Mesenchymal stem cell (in vitro differentiated cells and primary cell): ENCODE measurements around the gene MAZ.

ENCODE experiments used
- DNase-seq: peaks from one replicate; pipeline ENCODE4 v3.0.0-alpha.2; 2013
- H2AFZ ChIP-seq: one replicate; pipeline ENCODE4 v1.6.1; 2013; ENCODE audit warnings: low read depth, mild to moderate bottlenecking, control low read depth, inconsistent platforms, low read length, moderate library complexity
- H2AK5ac ChIP-seq: 2 replicates; pipeline ENCODE4 v1.6.1; 2013; ENCODE audit warnings: low read length, moderate library complexity, mild to moderate bottlenecking, inconsistent platforms; ENCODE audit not compliant: severe bottlenecking
- H2BK120ac ChIP-seq: one replicate; pipeline ENCODE4 v1.6.1; 2013; ENCODE audit warnings: low read depth, mild to moderate bottlenecking, inconsistent platforms, low read length, moderate library complexity
- H2BK12ac ChIP-seq, 2 experiments: one replicate each; pipeline ENCODE4 v1.6.1; 2013; ENCODE audit warnings: inconsistent platforms in 2 of 2, low read length in 2 of 2, mild to moderate bottlenecking in 2 of 2, moderate library complexity in 2 of 2, control low read depth in 1 of 2
- H2BK15ac ChIP-seq: one replicate; pipeline ENCODE4 v1.6.1; 2013; ENCODE audit warnings: mild to moderate bottlenecking, low read depth, inconsistent platforms; ENCODE audit not compliant: poor library complexity, severe bottlenecking
- H2BK5ac ChIP-seq: 2 replicates; pipeline ENCODE4 v1.6.1; 2013; ENCODE audit warnings: low read depth, mild to moderate bottlenecking, low read length, control low read depth, inconsistent platforms; ENCODE audit not compliant: poor library complexity, severe bottlenecking
- H3K14ac ChIP-seq, 2 experiments: one replicate each; pipeline ENCODE4 v1.6.1; 2013; ENCODE audit warnings: inconsistent platforms in 2 of 2, low read length in 2 of 2, control low read depth in 1 of 2, mild to moderate bottlenecking in 1 of 2, moderate library complexity in 1 of 2
- H3K18ac ChIP-seq, 2 experiments: one replicate each; pipeline ENCODE4 v1.6.1; 2013; ENCODE audit warnings: inconsistent platforms in 2 of 2, low read length in 2 of 2, control low read depth in 1 of 2, low read depth in 1 of 2, mild to moderate bottlenecking in 1 of 2
- H3K23ac ChIP-seq, 2 experiments: one replicate each; pipeline ENCODE4 v1.6.1; 2013; ENCODE audit warnings: inconsistent platforms in 2 of 2, low read length in 2 of 2, mild to moderate bottlenecking in 2 of 2, moderate library complexity in 2 of 2, control low read depth in 1 of 2
- H3K27ac ChIP-seq: 2 replicates; pipeline ENCODE4 v1.5.1; 2013; ENCODE audit warnings: mild to moderate bottlenecking, moderate library complexity, low read length, control low read depth, inconsistent platforms; ENCODE audit not compliant: poor library complexity, severe bottlenecking
- H3K27me3 ChIP-seq, 2 experiments: 2 replicates each; pipeline versions ENCODE4 v1.6.1 to v1.7.0; 2013; ENCODE audit warnings: low read length in 2 of 2, mild to moderate bottlenecking in 2 of 2, moderate library complexity in 2 of 2, control low read depth in 1 of 2, inconsistent platforms in 1 of 2; ENCODE audit not compliant: control insufficient read depth in 1 of 2, insufficient read depth in 1 of 2
- H3K36me3 ChIP-seq, 2 experiments: 2 replicates each; pipeline versions ENCODE4 v1.6.1 to v1.7.0; 2013; ENCODE audit warnings: low read length in 2 of 2, control low read depth in 1 of 2, inconsistent platforms in 1 of 2, low read depth in 1 of 2, mild to moderate bottlenecking in 1 of 2; ENCODE audit not compliant: insufficient read depth in 2 of 2, control insufficient read depth in 1 of 2
- H3K4ac ChIP-seq, 2 experiments: one replicate each; pipeline ENCODE4 v1.6.1; 2013; ENCODE audit warnings: inconsistent platforms in 2 of 2, low read length in 2 of 2, mild to moderate bottlenecking in 2 of 2, moderate library complexity in 2 of 2, control low read depth in 1 of 2, low read depth in 1 of 2
- H3K4me1 ChIP-seq: 2 replicates; pipeline ENCODE4 v1.6.1; 2013; ENCODE audit warnings: low read depth, low read length, control low read depth; ENCODE audit not compliant: control insufficient read depth, insufficient read depth
- H3K4me2 ChIP-seq: 2 replicates; pipeline ENCODE4 v1.6.1; 2013; ENCODE audit warnings: low read length, mild to moderate bottlenecking, inconsistent platforms; ENCODE audit not compliant: poor library complexity, severe bottlenecking
- H3K4me3 ChIP-seq, 2 experiments: 2 replicates each; pipeline versions ENCODE4 v1.5.1 to v1.7.0; 2013; ENCODE audit warnings: low read length in 2 of 2, mild to moderate bottlenecking in 2 of 2, control low read depth in 1 of 2, low read depth in 1 of 2; ENCODE audit not compliant: insufficient read depth in 1 of 2
- H3K79me1 ChIP-seq: replicated peaks from 2 replicates; pipeline ENCODE4 v1.6.1; 2013; ENCODE audit warnings: mild to moderate bottlenecking, control low read depth, low read length, inconsistent platforms; ENCODE audit not compliant: poor library complexity, severe bottlenecking
- H3K9ac ChIP-seq: 2 replicates; pipeline ENCODE4 v1.7.0; 2013; ENCODE audit warnings: mild to moderate bottlenecking, low read length, moderate library complexity
- H3K9me3 ChIP-seq: 2 replicates; pipeline ENCODE4 v1.7.0; 2013; ENCODE audit warnings: mild to moderate bottlenecking, low read length; ENCODE audit not compliant: control insufficient read depth
- H4K8ac ChIP-seq: one replicate; pipeline ENCODE4 v1.6.1; 2013; ENCODE audit warnings: inconsistent platforms, mild to moderate bottlenecking, low read length, moderate library complexity
- H4K91ac ChIP-seq: one replicate; pipeline ENCODE4 v1.6.1; 2013; ENCODE audit warnings: mild to moderate bottlenecking, low read length, inconsistent platforms
- WGBS: methylation state at CpG from one replicate; pipeline ENCODE4 v1.1.7; 2013; ENCODE audit warnings: mixed read lengths; 5-methylcytosine and 5-hydroxymethylcytosine counted together

The MAZ gene

GRCh38 chr16:29805232-29806098, 864 bp upstream of the MAZ start:
- 2% methylated on average over 55 of the region's 103 CpGs for WGBS
- DNase-seq = peak; percentile 97
- Histone ChIP-seq H3K9me3 (no peaks in the 10 kb centered on the region), H3K18ac (peak overlapping the region; percentile 95 to 97), H3K23ac (peak overlapping the region in 1 of 2 experiments; percentile 84), H3K27ac (peak overlapping the region; percentile 96), H2BK5ac (peak overlapping the region; percentile 61), H4K91ac (peak overlapping the region; percentile 99), H3K4ac (peak overlapping the region; percentile 98 to 100), H3K4me3 (peak overlapping the region; percentile 79 to 92), H3K9ac (peak overlapping the region; percentile 98), H2BK15ac (peak overlapping the region; percentile 33), H2BK120ac (peak overlapping the region; percentile 91), H2BK12ac (peak overlapping the region in 1 of 2 experiments; percentile 88), H3K27me3 (no peaks in the 10 kb centered on the region), H3K14ac (peak overlapping the region in 1 of 2 experiments; percentile 99), H3K36me3 (peaks cover 37% of the 10 kb centered on the region in 2 experiments), H2AFZ (peak overlapping the region; percentile 49), H3K4me1 (peaks cover 39% of the 10 kb centered on the region), H2AK5ac (peak overlapping the region; percentile 76), H3K4me2 (peak overlapping the region; percentile 91), H4K8ac (peak overlapping the region; percentile 95), H3K79me1 (peaks cover 9% of the 10 kb centered on the region)

DNA sequence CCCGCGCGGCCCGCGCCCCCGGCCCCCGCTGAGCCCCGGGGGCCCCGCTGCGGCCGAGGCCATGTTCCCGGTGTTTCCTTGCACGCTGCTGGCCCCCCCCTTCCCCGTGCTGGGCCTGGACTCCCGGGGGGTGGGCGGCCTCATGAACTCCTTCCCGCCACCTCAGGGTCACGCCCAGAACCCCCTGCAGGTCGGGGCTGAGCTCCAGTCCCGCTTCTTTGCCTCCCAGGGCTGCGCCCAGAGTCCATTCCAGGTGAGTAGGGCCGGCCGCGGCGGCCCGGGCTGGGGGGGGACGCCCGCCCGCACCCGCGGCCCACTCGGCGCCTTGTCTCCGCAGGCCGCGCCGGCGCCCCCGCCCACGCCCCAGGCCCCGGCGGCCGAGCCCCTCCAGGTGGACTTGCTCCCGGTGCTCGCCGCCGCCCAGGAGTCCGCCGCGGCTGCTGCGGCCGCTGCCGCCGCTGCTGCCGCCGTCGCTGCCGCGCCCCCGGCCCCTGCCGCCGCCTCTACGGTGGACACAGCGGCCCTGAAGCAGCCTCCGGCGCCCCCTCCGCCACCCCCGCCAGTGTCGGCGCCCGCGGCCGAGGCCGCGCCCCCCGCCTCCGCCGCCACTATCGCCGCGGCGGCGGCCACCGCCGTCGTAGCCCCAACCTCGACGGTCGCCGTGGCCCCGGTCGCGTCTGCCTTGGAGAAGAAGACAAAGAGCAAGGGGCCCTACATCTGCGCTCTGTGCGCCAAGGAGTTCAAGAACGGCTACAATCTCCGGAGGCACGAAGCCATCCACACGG, 504 bp downstream of the MAZ start:
- Histone ChIP-seq H3K4me2 (peak overlapping the region; percentile 70), H3K18ac (peak overlapping the region; percentile 93 to 99), H3K9ac (peak overlapping the region; percentile 91), H2BK5ac (no peak overlapping the region), H3K79me1 (peaks cover 7% of the 10 kb centered on the region), H3K9me3 (no peaks in the 10 kb centered on the region), H3K4me3 (peak overlapping the region; percentile 66 to 81), H3K36me3 (peaks cover 29 to 36% of the 10 kb centered on the region in 2 experiments), H3K27ac (peak overlapping the region; percentile 86), H2BK15ac (peak overlapping the region; percentile 88), H4K8ac (peak overlapping the region; percentile 67), H3K14ac (peak overlapping the region in 1 of 2 experiments; percentile 90), H4K91ac (peak overlapping the region; percentile 92), H3K4me1 (peaks cover 50% of the 10 kb centered on the region), H2BK12ac (peak overlapping the region; percentile 52 to 79), H3K4ac (peak overlapping the region; percentile 80 to 97), H2AFZ (no peak overlapping the region), H3K23ac (peak overlapping the region in 1 of 2 experiments; percentile 99), H3K27me3 (no peaks in the 10 kb centered on the region), H2BK120ac (peak overlapping the region; percentile 90), H2AK5ac (peak overlapping the region; percentile 28)
- under 1% methylated on average over 53 of the region's 99 CpGs for WGBS
- peak; percentile 31 for DNase-seq

GRCh38 chr16:29807426-29808218, 1.3 kb downstream of the MAZ start:
- Histone ChIP-seq H2AK5ac (no peak overlapping the region), H3K4me1 (peaks cover 58% of the 10 kb centered on the region), H3K9ac (peak overlapping the region; percentile 91), H2BK15ac (peak overlapping the region; percentile 54), H3K9me3 (no peaks in the 10 kb centered on the region), H3K14ac (peak overlapping the region in 1 of 2 experiments; percentile 89), H3K27ac (peak overlapping the region; percentile 86), H3K27me3 (no peaks in the 10 kb centered on the region), H3K4ac (peak overlapping the region; percentile 80 to 97), H3K4me2 (peak overlapping the region; percentile 70), H2BK120ac (peak overlapping the region; percentile 90), H3K36me3 (peaks cover 23 to 34% of the 10 kb centered on the region in 2 experiments), H2BK12ac (peak overlapping the region; percentile 52 to 79), H2AFZ (peak overlapping the region; percentile 3), H2BK5ac (no peak overlapping the region), H4K91ac (peak overlapping the region; percentile 92), H3K23ac (peak overlapping the region in 1 of 2 experiments; percentile 99), H3K4me3 (peak overlapping the region; percentile 66 to 81), H3K79me1 (peaks cover 6% of the 10 kb centered on the region), H3K18ac (peak overlapping the region; percentile 93 to 99), H4K8ac (peak overlapping the region; percentile 67)
- peak; percentile 96 for DNase-seq
- WGBS = 1% methylated on average over 62 of the region's 69 CpGs
